ENCODE results near the gene GPR78.

Gene GPR78

DNA sequence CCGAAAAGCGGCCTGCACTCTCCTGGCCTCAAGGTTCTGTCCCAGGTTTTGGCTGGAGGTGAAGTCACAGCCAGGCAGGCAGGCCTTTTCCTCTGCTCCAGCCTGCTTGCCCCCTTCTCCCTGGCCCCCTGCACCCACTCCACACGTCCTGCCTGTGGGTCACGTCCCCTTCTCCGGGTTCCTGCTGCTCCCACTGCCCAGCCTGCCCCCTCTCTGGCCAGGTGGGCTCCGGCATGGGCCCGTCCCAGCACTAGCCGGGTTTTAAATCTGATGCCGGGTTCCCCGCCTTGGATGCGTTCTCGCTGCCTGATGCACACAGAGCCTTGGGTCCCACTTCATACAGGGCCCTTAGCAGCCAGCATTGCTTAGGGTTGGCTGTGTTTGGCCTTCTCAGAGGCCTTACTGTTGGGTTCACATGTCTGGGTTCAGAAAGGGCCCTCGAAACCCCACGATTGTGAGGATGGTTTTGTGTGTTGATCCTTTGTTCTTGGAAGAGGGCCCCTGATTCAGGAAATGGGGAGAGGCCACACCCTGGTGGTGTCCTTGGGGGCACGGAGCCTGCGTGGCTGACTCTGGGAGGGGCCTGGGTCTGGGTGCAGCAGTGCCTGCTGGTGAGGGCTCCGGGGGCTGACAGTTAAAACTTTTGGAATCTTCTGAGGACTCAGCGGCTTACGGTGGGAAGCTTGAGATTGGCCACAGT, 18.3 kb downstream of the GPR78 start:
- no peak for DNase-seq
- Histone ChIP-seq H3K27me3 (ENCODE audit: insufficient read depth, low read length, poor library complexity) (no peaks in the 10 kb centered on the region), H3K4me2 (ENCODE audit: low read length) (no peak overlapping the region), H3K4me1 (ENCODE audit: control insufficient read depth, low read depth, low read length) (peaks cover 5% of the 10 kb centered on the region), H2AK5ac (ENCODE audit: low read length) (no peak overlapping the region), H4K8ac (ENCODE audit: low read depth, low read length) (no peak overlapping the region), H3K9ac (ENCODE audit: low read length) (no peak overlapping the region), H2BK5ac (ENCODE audit: low read length) (no peak overlapping the region), H3K56ac (ENCODE audit: low read length) (no peak overlapping the region), H2BK120ac (ENCODE audit: low read depth, low read length) (no peak overlapping the region), H3K18ac (ENCODE audit: low read length) (no peak overlapping the region), H2BK15ac (replicated peaks; ENCODE audit: low read depth) (no peak overlapping the region), H4K5ac (ENCODE audit: low read length) (no peak overlapping the region), H3K4ac (ENCODE audit: low read depth, low read length) (no peak overlapping the region), H3K79me2 (ENCODE audit: control insufficient read depth, insufficient read depth, low read length) (peaks cover 17% of the 10 kb centered on the region), H3K79me1 (ENCODE audit: low read length) (peaks cover 3% of the 10 kb centered on the region), H3K36me3 (ENCODE audit: control insufficient read depth, insufficient read depth, low read length) (peaks cover 6% of the 10 kb centered on the region), H3K4me3 (ENCODE audit: low read length) (no peak overlapping the region), H3K27ac (ENCODE audit: low read depth, low read length) (no peak overlapping the region), H3K23ac (ENCODE audit: low read length) (no peak overlapping the region)
- no CpG with 5 or more reads among the region's 19 CpGs for WGBS (ENCODE audit: extremely low coverage, insufficient coverage, low lambda C conversion rate)

DNA sequence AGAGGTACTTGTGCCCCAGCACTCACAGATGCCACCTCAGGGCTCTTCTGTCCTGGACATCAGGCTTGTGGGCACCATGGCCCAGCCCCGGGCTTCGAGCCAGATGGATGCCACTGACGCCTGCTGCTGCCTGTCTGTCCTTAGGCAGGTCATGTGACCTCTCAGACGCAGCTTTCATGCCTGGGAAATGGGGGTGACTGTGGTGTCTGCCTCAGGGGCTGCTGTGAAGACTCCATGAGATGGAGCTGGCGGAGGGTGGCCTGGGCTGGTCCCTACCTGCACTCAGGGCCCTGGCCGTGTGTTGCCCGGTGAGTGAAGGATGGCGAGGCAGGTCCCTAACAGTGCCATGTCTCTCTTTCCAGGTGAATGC, 18.9 kb downstream of the GPR78 start:
- peaks cover 6% of the 10 kb centered on the region for H3K36me3 ChIP-seq (ENCODE audit: control insufficient read depth, insufficient read depth, low read length)
- H3K27me3 ChIP-seq (ENCODE audit: insufficient read depth, low read length, poor library complexity): no peaks in the 10 kb centered on the region
- H3K79me1 ChIP-seq (ENCODE audit: low read length): peaks cover 3% of the 10 kb centered on the region
- H4K8ac ChIP-seq (ENCODE audit: low read depth, low read length): no peak overlapping the region
- H2BK15ac ChIP-seq (replicated peaks; ENCODE audit: low read depth): no peak overlapping the region
- no peak overlapping the region for H3K4me3 ChIP-seq (ENCODE audit: low read length)
- H3K27ac ChIP-seq (ENCODE audit: low read depth, low read length): no peak overlapping the region
- no peak overlapping the region for H2BK5ac ChIP-seq (ENCODE audit: low read length)
- no peak overlapping the region for H3K23ac ChIP-seq (ENCODE audit: low read length)
- H2BK120ac ChIP-seq (ENCODE audit: low read depth, low read length): no peak overlapping the region
- H3K56ac ChIP-seq (ENCODE audit: low read length): no peak overlapping the region
- no CpG with 5 or more reads among the region's 8 CpGs for WGBS (ENCODE audit: extremely low coverage, insufficient coverage, low lambda C conversion rate)
- H3K4me2 ChIP-seq (ENCODE audit: low read length): no peak overlapping the region
- no peak overlapping the region for H3K18ac ChIP-seq (ENCODE audit: low read length)
- H2AK5ac ChIP-seq (ENCODE audit: low read length): no peak overlapping the region
- H3K9ac ChIP-seq (ENCODE audit: low read length): no peak overlapping the region
- no peak overlapping the region for H3K4ac ChIP-seq (ENCODE audit: low read depth, low read length)
- peaks cover 12% of the 10 kb centered on the region for H3K79me2 ChIP-seq (ENCODE audit: control insufficient read depth, insufficient read depth, low read length)
- no peak for DNase-seq
- no peak overlapping the region for H4K5ac ChIP-seq (ENCODE audit: low read length)
- H3K4me1 ChIP-seq (ENCODE audit: control insufficient read depth, low read depth, low read length): peaks cover under 1% of the 10 kb centered on the region

DNA sequence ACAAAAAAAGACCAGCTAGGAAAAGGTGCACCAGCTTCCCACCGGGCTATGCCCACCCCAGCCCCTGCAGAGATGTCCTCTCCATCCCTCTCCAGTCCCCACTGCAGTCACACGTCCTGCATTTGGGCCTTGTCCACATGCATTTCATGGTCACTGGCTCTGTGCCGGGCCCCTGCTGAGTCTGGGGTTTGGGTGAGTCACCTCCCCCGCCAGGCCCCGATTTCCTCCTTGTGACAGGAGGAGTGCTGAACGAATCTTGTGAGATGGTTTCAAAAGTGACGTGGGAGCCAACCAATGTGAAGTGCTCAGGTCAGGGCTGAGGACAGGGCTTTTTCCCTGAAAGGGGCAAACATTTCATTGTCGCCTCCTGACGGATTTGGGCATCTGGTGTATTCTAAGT, 19.5 kb downstream of the GPR78 start:
- H3K23ac ChIP-seq (ENCODE audit: low read length): no peak overlapping the region
- H3K79me1 ChIP-seq (ENCODE audit: low read length): peaks cover 3% of the 10 kb centered on the region
- WGBS (ENCODE audit: extremely low coverage, insufficient coverage, low lambda C conversion rate): no CpG with 5 or more reads among the region's 9 CpGs
- H3K4me2 ChIP-seq (ENCODE audit: low read length): no peak overlapping the region
- H3K4ac ChIP-seq (ENCODE audit: low read depth, low read length): no peak overlapping the region
- H3K79me2 ChIP-seq (ENCODE audit: control insufficient read depth, insufficient read depth, low read length): peaks cover 11% of the 10 kb centered on the region
- H2AK5ac ChIP-seq (ENCODE audit: low read length): no peak overlapping the region
- no peak overlapping the region for H3K27ac ChIP-seq (ENCODE audit: low read depth, low read length)
- H2BK120ac ChIP-seq (ENCODE audit: low read depth, low read length): no peak overlapping the region
- H3K4me3 ChIP-seq (ENCODE audit: low read length): no peak overlapping the region
- H3K9ac ChIP-seq (ENCODE audit: low read length): no peak overlapping the region
- DNase-seq: no peak
- H4K8ac ChIP-seq (ENCODE audit: low read depth, low read length): no peak overlapping the region
- no peak overlapping the region for H3K18ac ChIP-seq (ENCODE audit: low read length)
- no peak overlapping the region for H2BK15ac ChIP-seq (replicated peaks; ENCODE audit: low read depth)
- no peaks in the 10 kb centered on the region for H3K4me1 ChIP-seq (ENCODE audit: control insufficient read depth, low read depth, low read length)
- H2BK5ac ChIP-seq (ENCODE audit: low read length): no peak overlapping the region
- H3K56ac ChIP-seq (ENCODE audit: low read length): no peak overlapping the region
- no peak overlapping the region for H4K5ac ChIP-seq (ENCODE audit: low read length)
- H3K36me3 ChIP-seq (ENCODE audit: control insufficient read depth, insufficient read depth, low read length): peaks cover 6% of the 10 kb centered on the region
- H3K27me3 ChIP-seq (ENCODE audit: insufficient read depth, low read length, poor library complexity): no peaks in the 10 kb centered on the region

DNA sequence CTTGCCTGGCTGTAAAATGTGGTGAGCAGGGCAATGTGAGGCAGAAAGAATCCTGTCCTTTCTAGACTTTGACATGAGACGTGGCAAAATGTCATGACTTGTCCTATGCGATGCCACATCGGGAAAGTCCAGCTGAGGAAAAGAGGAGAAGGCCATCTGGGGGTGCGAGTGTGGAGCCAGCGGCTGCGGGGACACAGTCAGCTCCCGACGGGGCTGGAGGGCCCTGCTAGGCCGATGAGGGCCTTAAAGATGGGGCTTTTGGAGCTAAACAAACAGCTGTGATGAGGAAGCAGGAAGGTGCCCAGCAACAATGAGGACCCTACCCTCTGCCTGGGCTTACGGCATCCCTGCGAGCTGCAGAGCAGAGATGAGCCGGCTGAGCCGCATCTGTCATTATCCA, 20.1 kb downstream of the GPR78 start:
- no peak overlapping the region for H3K4me2 ChIP-seq (ENCODE audit: low read length)
- peaks cover 10% of the 10 kb centered on the region for H3K79me2 ChIP-seq (ENCODE audit: control insufficient read depth, insufficient read depth, low read length)
- H3K9ac ChIP-seq (ENCODE audit: low read length): no peak overlapping the region
- H3K27me3 ChIP-seq (ENCODE audit: insufficient read depth, low read length, poor library complexity): no peaks in the 10 kb centered on the region
- peaks cover 6% of the 10 kb centered on the region for H3K36me3 ChIP-seq (ENCODE audit: control insufficient read depth, insufficient read depth, low read length)
- no peak overlapping the region for H4K8ac ChIP-seq (ENCODE audit: low read depth, low read length)
- no peak overlapping the region for H3K27ac ChIP-seq (ENCODE audit: low read depth, low read length)
- H3K4me3 ChIP-seq (ENCODE audit: low read length): no peak overlapping the region
- peaks cover 3% of the 10 kb centered on the region for H3K79me1 ChIP-seq (ENCODE audit: low read length)
- H2AK5ac ChIP-seq (ENCODE audit: low read length): no peak overlapping the region
- no peak overlapping the region for H2BK120ac ChIP-seq (ENCODE audit: low read depth, low read length)
- no peak for DNase-seq
- WGBS (ENCODE audit: extremely low coverage, insufficient coverage, low lambda C conversion rate): no CpG with 5 or more reads among the region's 13 CpGs
- H3K23ac ChIP-seq (ENCODE audit: low read length): no peak overlapping the region
- no peaks in the 10 kb centered on the region for H3K4me1 ChIP-seq (ENCODE audit: control insufficient read depth, low read depth, low read length)
- no peak overlapping the region for H3K56ac ChIP-seq (ENCODE audit: low read length)
- H3K4ac ChIP-seq (ENCODE audit: low read depth, low read length): no peak overlapping the region
- no peak overlapping the region for H2BK15ac ChIP-seq (replicated peaks; ENCODE audit: low read depth)
- H3K18ac ChIP-seq (ENCODE audit: low read length): no peak overlapping the region
- H2BK5ac ChIP-seq (ENCODE audit: low read length): no peak overlapping the region
- no peak overlapping the region for H4K5ac ChIP-seq (ENCODE audit: low read length)

DNA sequence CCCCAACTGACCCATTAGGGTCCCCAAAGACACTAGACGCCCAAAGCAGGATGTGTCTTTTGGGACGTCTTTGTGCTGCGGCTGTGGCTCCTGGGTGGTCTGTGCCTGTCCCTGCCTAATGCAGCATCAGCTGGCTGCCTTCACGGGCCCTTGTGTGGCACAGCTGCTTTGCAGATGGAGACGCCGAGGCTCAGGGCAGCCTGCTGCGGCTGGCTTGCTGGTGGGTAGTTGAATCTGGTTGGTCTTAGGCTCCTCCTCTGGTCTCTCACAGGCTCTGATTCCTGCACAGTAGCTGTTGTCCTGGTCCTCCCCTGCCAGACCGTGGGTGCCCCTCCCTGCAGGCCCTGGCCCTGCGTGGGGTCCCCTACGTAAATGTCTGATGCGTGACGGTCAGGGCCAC, 20.5 kb downstream of the GPR78 start:
- H3K27ac ChIP-seq (ENCODE audit: low read depth, low read length): no peak overlapping the region
- no peak overlapping the region for H3K18ac ChIP-seq (ENCODE audit: low read length)
- no peaks in the 10 kb centered on the region for H3K4me1 ChIP-seq (ENCODE audit: control insufficient read depth, low read depth, low read length)
- H2BK120ac ChIP-seq (ENCODE audit: low read depth, low read length): no peak overlapping the region
- peaks cover 6% of the 10 kb centered on the region for H3K36me3 ChIP-seq (ENCODE audit: control insufficient read depth, insufficient read depth, low read length)
- H3K79me2 ChIP-seq (ENCODE audit: control insufficient read depth, insufficient read depth, low read length): peaks cover 9% of the 10 kb centered on the region
- no peak overlapping the region for H2BK15ac ChIP-seq (replicated peaks; ENCODE audit: low read depth)
- H3K23ac ChIP-seq (ENCODE audit: low read length): no peak overlapping the region
- H3K4me2 ChIP-seq (ENCODE audit: low read length): no peak overlapping the region
- H3K56ac ChIP-seq (ENCODE audit: low read length): no peak overlapping the region
- no peaks in the 10 kb centered on the region for H3K27me3 ChIP-seq (ENCODE audit: insufficient read depth, low read length, poor library complexity)
- H3K4me3 ChIP-seq (ENCODE audit: low read length): no peak overlapping the region
- H2BK5ac ChIP-seq (ENCODE audit: low read length): no peak overlapping the region
- no peak overlapping the region for H4K5ac ChIP-seq (ENCODE audit: low read length)
- peaks cover 3% of the 10 kb centered on the region for H3K79me1 ChIP-seq (ENCODE audit: low read length)
- H2AK5ac ChIP-seq (ENCODE audit: low read length): no peak overlapping the region
- no peak overlapping the region for H3K4ac ChIP-seq (ENCODE audit: low read depth, low read length)
- no peak overlapping the region for H3K9ac ChIP-seq (ENCODE audit: low read length)
- DNase-seq: no peak
- H4K8ac ChIP-seq (ENCODE audit: low read depth, low read length): no peak overlapping the region
- WGBS (ENCODE audit: extremely low coverage, insufficient coverage, low lambda C conversion rate): no CpG with 5 or more reads among the region's 12 CpGs

DNA sequence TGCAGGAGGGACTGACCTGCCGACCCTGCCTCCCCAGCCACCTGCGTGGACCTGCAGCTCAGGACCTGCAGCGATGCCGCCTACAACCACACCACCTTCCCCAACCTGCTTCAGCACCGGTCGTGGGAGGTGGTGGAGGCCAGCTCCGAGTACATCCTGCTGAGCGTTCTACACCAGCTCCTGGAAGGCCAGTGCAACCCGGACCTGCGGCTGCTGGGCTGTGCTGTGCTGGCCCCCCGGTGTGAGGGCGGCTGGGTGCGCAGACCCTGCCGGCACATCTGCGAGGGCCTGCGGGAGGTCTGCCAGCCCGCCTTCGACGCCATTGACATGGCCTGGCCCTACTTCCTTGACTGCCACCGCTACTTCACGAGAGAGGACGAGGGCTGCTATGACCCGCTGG, 20.9 kb downstream of the GPR78 start:
- Histone ChIP-seq H4K8ac (ENCODE audit: low read depth, low read length) (no peak overlapping the region), H3K23ac (ENCODE audit: low read length) (no peak overlapping the region), H3K4me3 (ENCODE audit: low read length) (no peak overlapping the region), H3K4me1 (ENCODE audit: control insufficient read depth, low read depth, low read length) (no peaks in the 10 kb centered on the region), H3K79me2 (ENCODE audit: control insufficient read depth, insufficient read depth, low read length) (peaks cover 9% of the 10 kb centered on the region), H3K56ac (ENCODE audit: low read length) (no peak overlapping the region), H3K4me2 (ENCODE audit: low read length) (no peak overlapping the region), H3K27ac (ENCODE audit: low read depth, low read length) (no peak overlapping the region), H3K18ac (ENCODE audit: low read length) (no peak overlapping the region), H3K4ac (ENCODE audit: low read depth, low read length) (no peak overlapping the region), H3K36me3 (ENCODE audit: control insufficient read depth, insufficient read depth, low read length) (peaks cover 6% of the 10 kb centered on the region), H4K5ac (ENCODE audit: low read length) (no peak overlapping the region), H2BK15ac (replicated peaks; ENCODE audit: low read depth) (no peak overlapping the region), H2BK120ac (ENCODE audit: low read depth, low read length) (no peak overlapping the region), H2AK5ac (ENCODE audit: low read length) (no peak overlapping the region), H2BK5ac (ENCODE audit: low read length) (no peak overlapping the region), H3K79me1 (ENCODE audit: low read length) (peaks cover 3% of the 10 kb centered on the region), H3K9ac (ENCODE audit: low read length) (no peak overlapping the region), H3K27me3 (ENCODE audit: insufficient read depth, low read length, poor library complexity) (no peaks in the 10 kb centered on the region)
- no CpG with 5 or more reads among the region's 23 CpGs for WGBS (ENCODE audit: extremely low coverage, insufficient coverage, low lambda C conversion rate)
- no peak for DNase-seq
